T1000 (cell line): ENCODE measurements around the gene DHCR7.
A peak's percentile ranks its signal among the peaks of the same experiment; 100 is the strongest.

Source experiments
- DNase-seq: peaks from one replicate; lab custom pipeline; 2025; ENCODE audit warnings: mixed read lengths; lab: John Stamatoyannopoulos, UW

DHCR7 gene

DNA sequence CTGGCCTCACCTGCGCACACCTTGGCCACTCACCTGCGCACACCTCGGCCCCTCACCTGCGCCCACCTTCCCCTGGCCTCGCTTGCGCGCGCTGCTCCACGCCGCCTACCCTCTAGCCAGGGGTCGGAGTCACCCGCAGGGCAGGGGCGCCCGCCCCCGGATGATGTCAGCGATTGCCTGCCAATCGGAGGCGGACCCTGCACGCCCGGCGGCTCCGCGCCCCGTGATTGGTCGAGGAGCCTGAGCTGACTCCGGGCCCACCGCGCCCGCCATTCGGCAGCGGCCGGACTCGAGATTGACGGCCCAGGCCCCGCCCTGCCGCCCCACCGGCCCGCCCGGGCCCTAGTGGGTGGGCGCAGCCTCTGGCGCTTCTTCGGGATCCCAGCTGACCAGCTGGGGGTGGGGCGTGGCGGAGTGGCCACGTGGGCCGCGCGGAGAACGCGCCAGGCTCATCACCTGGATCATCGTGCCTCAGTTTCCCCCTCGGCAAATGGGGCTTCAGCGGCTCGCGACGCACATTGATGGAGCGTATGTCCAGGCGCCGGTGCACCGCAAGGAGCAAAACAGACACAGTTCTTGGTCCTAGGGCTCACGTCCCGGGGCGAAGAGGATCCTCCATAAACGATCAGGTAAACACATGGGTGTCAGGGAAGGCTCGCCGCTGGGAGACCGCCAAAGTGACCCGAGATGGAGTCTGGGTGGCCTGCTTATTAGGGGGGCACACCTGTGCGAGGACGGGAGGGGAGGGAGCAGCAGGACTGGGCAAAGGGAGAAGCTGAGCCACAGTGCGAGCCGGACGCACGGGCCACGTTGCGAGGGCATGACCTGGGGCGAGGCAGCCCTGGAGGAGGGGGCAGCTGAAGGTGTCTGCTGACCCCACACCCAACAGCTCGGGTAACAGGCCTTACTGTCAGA, at the start of gene DHCR7:
Gene DHCR7 (minus strand): TSS at position 137 of the 915 bp plus-strand sequence. CDS start 3,441 bp downstream, outside the sequence.
- peak; percentile 97 for DNase-seq

DNA sequence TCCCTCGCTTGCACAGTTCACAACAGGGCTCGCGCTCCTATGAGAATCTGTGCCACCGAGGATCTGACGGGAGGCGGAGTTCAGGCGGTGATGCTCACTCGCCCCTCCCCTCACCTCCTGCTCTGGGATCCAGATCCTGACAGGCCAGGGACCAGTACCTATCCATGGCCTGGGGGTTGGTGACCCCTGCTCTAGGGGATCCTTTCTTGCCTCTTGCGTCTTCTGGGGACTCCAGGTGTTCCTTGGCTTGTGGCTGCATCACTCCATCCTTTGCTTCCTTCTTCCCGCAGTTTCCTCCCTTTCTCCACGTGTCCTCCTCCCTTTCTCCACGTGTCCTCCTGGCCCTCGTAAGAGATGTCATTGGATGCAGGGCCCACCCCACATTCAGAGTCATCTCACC, 48.2 kb upstream of the DHCR7 start:
- DNase-seq = no peak

DNA sequence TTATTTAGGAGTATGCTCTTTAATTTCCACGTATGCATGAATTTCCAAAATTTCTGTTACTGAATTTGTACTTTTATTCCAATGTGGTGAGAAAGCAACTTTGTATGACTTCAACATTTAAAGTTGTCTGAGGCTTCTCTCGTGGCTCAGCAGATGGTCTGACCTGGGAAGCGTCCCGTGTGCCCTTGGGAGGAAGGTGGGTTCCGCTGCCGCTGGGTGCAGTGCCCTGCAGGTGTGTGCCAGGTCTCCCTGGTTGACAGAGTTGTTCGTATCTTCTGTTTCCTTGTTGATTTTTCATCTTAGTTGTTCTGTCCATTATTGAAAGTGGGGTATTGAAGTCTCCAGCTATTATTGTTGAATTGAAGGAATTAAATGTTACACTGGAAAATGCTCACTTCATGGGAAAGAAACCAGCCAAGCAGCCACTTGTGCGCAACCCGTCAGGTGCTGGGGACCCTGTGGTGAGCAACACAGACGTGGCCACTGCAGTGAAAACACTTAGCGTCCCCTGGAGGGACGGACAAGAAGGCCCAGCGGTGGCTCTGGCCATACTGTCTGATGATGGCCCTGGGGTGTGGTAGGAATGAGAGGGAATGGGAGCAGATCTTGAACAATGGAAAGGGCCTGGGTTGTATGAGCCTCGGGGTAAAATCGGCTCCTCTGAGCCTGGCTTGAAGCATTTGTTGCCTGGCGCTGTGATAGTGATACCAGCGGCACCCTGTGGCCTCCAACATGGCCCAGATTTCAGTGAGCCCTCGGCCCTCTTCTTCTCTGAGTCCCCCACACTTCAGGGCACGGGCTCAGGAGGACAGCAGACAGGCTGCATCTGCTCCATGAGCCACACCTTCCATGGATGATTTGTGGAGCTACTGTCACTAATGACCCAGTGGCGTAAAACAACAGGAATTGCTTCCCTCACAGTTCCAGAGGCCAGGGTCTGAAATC, 47.4 kb upstream of the DHCR7 start:
- no peak for DNase-seq

GRCh38 chr11:71491940-71492339, 43.7 kb upstream of the DHCR7 start:
- no peak for DNase-seq

- DNase-seq = no peak
Observed at GRCh38 chr11:71491531-71491930, 43.3 kb upstream of the DHCR7 start.

GRCh38 chr11:71490731-71491390, 42.7 kb upstream of the DHCR7 start:
- no peak for DNase-seq

DNA sequence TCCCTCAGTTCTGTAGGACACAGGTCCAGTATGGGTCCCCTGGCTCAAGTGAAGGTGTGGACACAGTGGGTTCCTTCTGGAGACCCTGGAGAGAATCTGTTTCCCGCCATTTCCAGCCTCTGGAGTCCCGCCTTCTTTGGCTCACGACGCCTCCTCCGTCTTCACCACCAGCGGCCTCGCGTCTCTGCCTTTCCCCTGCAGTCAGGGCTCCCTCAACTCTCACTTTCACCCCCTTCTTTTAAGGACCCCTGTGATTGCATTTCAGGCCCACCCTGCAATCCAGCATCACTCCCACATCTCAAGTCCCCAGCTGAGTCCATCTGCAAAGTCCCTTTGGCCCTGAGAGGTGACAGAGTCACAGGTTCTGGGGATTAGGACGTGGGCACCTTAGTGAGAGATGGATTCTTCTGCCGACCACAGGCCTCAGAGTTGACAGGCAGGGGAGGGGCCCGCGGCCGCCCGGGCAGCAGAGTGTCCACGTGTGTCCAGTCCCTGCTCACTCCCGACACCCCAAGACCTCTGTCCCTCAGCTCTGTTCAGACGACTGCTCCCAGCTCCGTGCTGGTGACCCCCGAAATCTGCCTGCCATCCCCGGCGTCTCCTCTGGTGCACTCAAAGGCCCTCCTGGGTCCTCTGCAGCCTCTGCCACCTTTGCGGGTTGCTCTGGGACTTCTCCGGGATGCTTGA, 42.0 kb upstream of the DHCR7 start:
- DNase-seq = no peak

DNA sequence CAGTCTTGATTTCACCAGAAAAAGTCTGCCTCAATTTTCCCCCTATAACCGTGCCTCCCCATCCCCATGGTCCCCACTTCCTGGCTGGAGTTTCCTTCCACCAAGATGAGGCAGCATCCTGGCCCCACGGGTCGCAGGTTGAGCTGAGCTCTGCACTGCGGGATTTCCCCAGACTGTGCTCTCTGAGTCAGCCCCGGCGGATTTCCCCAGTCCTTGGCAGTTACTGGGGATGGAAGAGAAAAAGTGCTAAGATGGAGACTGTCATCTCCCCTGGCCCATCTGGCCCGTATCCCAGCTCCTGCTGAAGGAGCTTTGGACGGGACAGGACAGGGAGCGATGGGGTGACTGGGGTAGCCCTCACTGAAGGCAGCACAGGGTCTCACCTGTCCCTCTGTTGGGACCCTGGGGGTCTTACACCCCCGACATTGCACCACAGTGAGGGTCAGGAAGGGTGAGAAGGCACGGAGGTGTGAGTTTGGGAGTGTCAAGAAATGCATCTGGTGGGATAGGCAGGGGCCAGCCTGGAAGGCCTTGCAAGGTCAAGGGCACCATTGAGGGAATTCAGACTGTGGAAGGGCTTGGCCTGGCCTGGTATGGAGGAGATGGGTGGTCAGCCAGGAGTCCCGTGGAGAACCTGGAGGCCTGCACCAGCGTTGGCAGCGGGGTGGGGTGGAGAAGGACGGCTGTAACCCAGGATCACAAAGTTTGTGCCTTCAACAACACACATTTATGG, 41.3 kb upstream of the DHCR7 start:
- no peak for DNase-seq

GRCh38 chr11:71488681-71489270, 40.6 kb upstream of the DHCR7 start:
- DNase-seq = no peak

GRCh38 chr11:71486320-71486719, 38.1 kb upstream of the DHCR7 start:
- no peak for DNase-seq

DNA sequence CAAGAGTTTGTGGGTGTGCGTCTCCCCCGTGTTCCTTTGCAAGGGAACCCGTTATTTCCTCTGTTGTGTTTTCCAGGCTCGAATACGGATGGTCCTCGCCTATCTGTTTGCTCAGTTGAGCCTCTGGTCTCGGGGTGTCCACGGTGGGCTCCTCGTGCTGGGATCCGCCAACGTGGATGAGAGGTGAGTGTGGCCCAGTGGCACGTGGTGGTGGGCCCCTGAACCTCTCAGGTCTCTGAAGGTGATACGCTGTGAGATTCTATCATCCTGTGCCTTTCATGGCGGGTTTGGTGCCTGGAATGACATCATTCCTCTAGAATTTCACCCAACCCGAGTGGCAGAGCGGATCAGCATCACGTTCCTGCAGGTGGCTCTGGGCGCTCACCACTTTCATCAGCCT, 37.3 kb upstream of the DHCR7 start:
- no peak for DNase-seq

GRCh38 chr11:71485063-71485399, 36.8 kb upstream of the DHCR7 start:
- DNase-seq = no peak

GRCh38 chr11:71484248-71485062, 36.3 kb upstream of the DHCR7 start:
- no peak for DNase-seq

GRCh38 chr11:71483692-71484091, 35.5 kb upstream of the DHCR7 start:
- DNase-seq = no peak

DNA sequence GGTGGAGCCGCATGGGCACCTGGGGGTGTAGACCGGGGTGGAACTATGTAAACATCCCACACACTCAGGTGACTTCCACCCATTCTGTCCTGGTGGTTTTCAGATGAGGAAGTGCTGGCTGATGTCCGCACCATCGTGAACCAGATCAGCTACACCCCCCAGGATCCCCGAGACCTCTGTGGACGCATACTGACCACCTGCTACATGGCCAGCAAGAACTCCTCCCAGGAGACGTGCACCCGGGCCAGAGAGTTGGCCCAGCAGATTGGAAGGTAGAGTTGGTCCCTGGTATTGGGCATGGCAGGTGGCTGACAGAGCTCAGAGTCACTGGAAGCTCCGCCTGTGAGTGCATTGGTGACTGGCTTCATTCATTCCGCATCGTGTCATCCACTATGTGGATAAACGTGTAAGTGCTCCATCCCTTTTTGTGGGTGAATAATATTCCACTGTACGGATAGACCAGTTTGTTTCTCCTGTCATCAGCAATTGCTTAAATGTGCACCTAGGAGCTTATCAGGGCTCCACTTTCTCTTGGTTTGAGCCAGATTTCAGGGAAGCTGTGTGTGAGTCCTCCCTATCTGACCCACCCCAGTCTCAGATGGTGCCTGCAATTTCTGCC, 34.7 kb upstream of the DHCR7 start:
- no peak for DNase-seq

DNA sequence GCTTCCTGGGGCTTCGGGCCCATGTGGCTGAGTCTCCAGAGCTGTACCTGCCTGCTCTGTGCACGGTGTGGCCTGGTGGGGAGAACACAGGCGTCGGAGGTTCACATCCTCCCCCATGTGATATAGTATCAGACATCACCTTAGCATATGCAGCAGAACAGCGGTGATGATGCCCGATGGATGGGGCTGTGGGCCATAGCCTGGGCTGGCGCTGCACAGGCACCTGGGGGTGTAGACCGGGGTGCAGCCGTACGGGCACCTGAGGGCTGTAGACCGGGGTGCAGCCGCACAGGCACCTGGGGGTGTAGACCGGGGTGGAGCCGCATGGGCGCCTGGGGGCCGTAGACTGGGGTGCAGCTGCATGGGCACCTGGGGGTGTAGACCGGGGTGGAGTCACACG, 34.0 kb upstream of the DHCR7 start:
- no peak for DNase-seq

DNA sequence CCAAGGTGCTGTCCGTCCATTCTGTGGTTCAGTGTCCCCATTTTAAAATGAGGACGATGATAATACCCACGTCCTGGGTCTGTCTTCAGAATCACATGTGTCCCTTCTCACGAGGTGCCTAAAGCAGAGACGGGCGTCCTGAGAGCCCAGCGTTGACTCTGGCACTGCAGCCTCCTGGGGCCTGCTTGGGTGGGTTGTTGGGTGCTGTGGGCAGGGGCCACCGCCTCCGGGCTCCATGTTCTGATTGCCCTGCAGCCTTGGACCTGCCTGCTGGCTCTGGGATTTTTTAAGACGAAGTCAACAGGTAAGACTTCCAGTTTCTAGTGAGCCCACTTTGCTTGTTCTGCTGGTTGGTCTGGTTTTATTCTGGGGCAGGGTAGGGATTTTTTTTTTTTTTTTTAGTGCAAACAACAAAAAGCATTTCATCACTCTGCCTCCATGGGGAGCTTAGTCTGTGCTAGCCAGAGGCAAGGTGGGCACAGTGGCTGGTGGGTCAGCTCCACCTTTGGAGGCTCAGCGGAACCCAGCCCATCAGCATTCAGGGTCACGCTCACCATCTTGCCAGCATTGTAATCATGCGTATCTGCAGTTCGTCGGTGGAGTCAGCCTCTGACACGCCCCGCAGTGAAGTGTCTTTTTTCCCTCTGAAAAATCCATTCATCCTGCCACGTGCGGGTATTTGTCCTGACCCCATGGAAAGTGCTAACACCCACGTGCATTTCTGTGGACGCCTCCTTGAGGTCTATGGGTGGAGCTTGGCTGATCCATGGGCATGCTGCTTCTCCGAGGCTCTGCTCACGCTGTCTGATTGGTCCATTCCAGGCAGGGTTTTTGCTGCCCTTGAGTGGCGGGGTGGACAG, 33.1 kb upstream of the DHCR7 start:
- DNase-seq = no peak

DNA sequence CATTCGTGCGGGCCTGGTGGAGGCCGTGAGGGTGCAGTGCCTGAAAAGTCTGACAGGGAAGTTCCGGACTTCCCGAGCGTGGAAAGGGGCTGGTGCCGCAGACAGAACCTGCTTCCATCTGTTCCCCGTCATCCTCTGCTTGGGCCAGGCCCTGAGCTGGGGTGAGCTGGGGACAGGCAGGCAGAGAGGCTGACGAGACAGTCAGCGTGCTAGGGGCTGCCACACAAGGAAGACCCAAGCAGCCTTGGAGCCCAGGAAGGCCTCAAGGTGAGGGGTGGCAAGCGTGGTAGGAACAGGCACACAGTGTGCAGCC, 30.3 kb upstream of the DHCR7 start:
- no peak for DNase-seq
